GM19324 (cell line): ENCODE results near the gene GPALPP1.
"Not testable (repeated sequence)": the region's sequence is repeated elsewhere in the genome, so short reads cannot be mapped to it uniquely, and the experiment has no call there.

ENCODE experiments used
- ATAC-seq: cut with Tn5 transposase; IDR thresholded peaks from one replicate; pipeline ENCODE4 v1.9.1; 2021; ENCODE audit warnings: mild to moderate bottlenecking, moderate library complexity; ENCODE audit not compliant: unreplicated experiment, low FRiP score

Gene GPALPP1

DNA sequence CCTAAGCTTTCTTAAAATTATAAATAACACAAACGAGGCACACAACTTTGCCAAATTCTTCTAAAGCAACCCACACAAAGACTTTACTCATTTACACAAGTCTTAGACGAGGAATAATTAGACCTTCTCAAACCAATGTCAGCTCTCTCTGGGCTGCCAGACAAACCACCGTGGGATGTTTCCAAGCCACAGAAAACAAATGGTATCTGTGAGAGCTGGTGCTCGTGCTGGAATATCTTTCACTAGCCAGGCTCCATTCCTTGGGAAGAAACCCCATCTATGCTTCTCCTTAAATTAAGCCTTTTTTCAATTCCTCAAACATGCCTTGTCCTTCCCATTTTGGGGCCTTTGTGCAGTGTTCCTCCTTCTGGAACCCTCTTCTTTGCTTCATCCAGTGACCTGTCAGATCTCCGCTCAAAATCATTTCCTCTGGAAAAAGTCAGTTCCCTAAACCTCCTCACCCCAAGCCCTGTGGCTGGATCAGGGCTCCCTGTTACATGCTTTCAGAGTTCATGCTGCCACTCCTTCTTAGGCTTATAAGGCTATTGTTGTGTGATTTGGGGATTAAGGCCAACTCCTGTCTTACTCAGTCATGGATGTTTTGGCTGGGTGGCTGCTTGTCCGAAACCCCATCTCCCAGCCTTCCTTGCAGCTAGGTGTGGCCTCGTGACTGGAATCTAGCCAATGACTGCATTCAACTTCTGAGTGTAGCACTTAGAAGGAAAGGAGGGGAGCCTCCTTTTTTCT is 66.7 kb downstream of the GPALPP1 start:
- ATAC-seq = no peak

DNA sequence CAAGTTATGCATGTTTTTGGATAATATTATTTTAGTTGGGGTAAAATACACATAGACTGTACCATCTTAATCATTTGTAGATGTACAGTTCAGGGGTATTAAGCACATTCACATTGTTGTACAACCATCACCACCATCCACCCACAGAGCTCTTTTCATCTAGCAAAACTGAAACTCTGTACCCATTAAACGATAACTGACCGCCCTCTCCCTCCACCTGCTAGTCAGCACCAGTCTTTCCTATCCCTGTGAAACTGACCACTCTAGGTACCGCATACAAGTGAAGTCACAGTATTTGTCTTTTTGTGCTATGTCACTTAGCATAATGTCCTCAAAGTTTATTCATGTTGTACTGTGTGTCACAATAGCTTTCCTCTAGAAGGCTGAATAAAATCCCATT is 70.7 kb downstream of the GPALPP1 start:
- no peak for ATAC-seq

DNA sequence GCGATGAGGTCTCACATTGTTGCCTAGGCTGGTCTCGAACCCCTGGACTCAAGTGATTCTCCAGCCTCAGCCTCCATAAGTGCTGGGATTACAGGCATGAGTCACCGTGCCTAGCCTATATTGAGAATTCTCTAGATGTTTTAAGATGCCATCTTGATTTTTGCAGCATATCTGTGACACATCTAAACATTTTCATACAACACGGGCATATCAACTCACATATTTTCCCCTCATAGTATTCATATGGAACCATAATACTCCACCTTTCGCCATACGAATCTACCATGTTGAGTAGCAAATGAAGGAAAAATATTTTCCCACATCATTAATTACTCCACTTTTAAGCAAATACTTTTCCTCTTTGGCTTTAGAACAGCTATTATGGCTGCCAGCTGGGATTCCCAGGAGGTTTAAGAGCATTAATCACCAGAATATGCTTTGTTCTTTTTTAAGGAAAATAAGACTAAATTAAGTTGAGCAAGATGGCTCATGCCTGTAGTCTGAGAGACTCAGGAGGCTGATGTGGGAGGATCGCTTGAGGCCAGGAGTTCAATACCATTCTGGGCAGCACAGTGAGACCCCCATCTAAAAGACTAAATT is 74.0 kb downstream of the GPALPP1 start:
- ATAC-seq = no peak

GRCh38 chr13:45063889-45064288 is 74.6 kb downstream of the GPALPP1 start:
- ATAC-seq = not testable (repeated sequence)

- no peak for ATAC-seq
Observed at GRCh38 chr13:45064889-45065288, 75.6 kb downstream of the GPALPP1 start.

DNA sequence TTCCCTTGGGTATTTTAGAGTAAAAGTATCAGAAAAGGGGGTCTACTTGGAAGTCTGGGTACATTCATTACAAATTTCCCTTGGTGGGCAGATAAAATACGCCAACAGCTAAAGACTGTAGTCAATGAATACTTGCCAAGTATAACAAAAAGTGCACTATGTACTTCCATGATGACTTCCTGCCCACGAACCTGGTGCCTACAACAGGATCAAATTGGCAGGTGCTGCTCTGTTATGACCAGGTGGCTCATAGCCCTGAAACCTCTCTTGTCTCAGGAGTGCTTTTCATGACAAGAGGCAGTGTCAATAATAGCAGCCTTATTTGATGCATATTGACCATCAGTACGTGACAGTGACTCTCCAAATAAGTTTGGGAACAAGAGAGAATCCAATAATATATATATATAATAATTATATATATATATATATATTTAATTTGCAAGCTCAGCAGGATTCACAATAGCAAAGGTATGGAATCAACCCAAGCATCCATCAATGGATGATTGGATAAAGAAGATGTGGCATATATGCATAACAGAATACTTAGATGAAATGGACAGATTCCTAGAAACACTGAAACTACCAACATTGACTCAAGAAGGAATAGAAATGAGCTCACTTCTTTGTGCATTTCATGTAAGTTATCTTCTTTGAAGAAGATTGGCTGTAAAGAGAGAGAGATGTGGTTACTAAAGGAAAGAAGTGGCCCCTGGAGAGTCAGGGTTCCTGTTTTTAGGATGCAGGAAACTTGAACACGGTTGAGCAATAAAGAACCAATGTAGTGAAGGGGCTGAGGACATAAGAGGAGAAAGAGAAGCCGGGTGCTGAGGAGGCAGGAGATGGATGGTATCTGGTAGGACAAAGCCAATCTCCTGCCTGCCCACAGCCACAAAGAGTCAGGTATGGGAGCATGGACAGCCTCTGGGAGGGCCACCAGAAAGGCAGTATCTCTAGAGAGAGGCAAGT is 79.0 kb downstream of the GPALPP1 start:
- ATAC-seq = no peak

DNA sequence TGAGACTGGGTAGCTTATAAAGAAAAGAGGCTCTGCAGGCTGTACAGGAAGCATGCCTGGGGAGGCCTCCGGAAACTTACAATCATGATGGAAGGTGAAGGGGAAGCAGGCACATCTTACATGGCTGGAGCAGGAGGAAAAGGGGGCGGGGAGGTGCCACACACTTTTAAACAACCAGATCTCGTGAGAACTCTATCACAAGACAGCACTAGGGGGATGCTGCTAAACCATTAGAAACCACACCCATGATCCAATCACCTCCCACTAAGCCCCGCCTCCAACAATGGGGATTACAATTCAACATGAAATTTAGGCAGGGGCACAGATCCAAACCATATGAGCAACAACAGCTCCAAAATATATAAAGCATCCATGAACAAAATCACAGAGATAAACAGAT is 84.5 kb downstream of the GPALPP1 start:
- ATAC-seq = no peak

DNA sequence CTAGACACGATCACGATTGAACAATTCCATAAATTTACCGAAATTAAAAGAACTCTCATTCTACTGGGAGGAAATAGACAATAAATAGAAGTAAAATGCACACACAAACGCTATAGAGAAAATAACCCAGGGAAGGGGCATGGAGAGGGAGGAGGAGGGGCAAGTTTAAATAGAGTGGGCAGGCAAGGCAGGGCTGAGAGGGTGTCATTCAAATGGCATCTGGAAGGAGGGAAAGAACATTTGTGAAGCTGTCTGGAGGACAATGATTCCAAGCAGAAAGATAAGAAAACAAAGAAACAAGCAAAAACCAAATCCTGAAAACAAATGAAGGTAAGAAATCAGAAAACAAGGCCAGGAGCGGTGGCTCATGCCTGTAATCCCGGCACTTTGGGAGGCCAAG is 85.4 kb downstream of the GPALPP1 start:
- ATAC-seq = no peak

- ATAC-seq = no peak
Observed at GRCh38 chr13:45078003-45078402, 88.7 kb downstream of the GPALPP1 start.
